Activated CD8-positive, alpha-beta T cell treated with anti-CD3 and anti-CD28 coated beads, Interleukin-2, amount 10 ng/mL, durations not matched to agents 7 days and 5 days (primary cell): ENCODE results near the gene KPNA5. TPM values are rescaled to one million over a fixed set of nuclear protein-coding genes. Genes with fewer than 3 reads are reported as not detected.

Experiments used
- total RNA-seq, 2 experiments: library from RNA; stranded (reverse); gene quantifications; one replicate each; pipeline ENCODE4 v1.2.3, GENCODE V29; 2021

Gene KPNA5
- total RNA-seq, 2 experiments from 2014 or later, result 9.8 to 11.0 TPM

Other genes with a start within 250 kb of the KPNA5 start
- gene CALHM6, start 219.8 kb upstream of the KPNA5 start, total RNA-seq, result 10 to 100 TPM; 19.3 to 20.6 TPM
- gene CALHM5, start 169.6 kb upstream of the KPNA5 start, total RNA-seq, result not detected
- gene TRAPPC3L, start 135.5 kb upstream of the KPNA5 start, total RNA-seq, result not detected
- not detected for gene CALHM4, start 127.5 kb upstream of the KPNA5 start, total RNA-seq
- 10 to 100 TPM; 39.8 to 45.2 TPM for gene RWDD1, start 109.7 kb upstream of the KPNA5 start, total RNA-seq
- gene RSPH4A, start 64.7 kb upstream of the KPNA5 start, total RNA-seq, result under 1 TPM; 0.18 to 0.29 TPM
- gene ZUP1, start 12.4 kb upstream of the KPNA5 start, total RNA-seq, result 10 to 100 TPM; 19.1 to 22.5 TPM
- gene FAM162B, start 84.5 kb downstream of the KPNA5 start, total RNA-seq, result not detected
- not detected for gene GPRC6A, start 147.9 kb downstream of the KPNA5 start, total RNA-seq
- gene RFX6, start 196.0 kb downstream of the KPNA5 start, total RNA-seq, result not detected